ENCODE results near the gene ACSS3. TPM values are rescaled to one million over a fixed set of nuclear protein-coding genes. Genes with fewer than 3 reads are reported as not detected.

The ACSS3 gene
- polyA plus RNA-seq, 1 of the 3 experiments (the other 2 are of a cell fraction): 0.02 TPM

DNA sequence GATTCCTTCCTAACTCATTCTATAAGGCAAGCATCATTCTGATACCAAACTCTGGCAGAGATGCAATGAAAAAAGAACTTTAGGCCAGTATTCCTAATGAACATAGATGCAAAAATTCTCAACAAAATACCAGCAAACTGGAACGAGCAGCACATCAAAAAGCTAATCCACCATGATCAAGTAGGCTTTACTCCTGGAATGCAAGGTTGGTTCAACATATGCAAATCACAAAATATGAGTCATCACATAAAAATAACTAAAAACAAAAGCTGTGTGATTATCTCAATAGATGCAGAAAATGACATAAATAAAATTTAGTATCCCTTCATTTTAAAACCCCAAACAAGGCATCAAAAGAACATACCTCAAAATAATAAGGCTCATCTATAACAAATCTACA lies 98.9 kb downstream of the ACSS3 start:
- no peak overlapping the region for H3K4me3 ChIP-seq (ENCODE audit: low read depth in 2 of 2, low read length in 1 of 2)
- TF ChIP-seq FOXJ3 (CRISPR knock-in tag; IDR thresholded peaks at IDR 0.05) (no peak), SMC3 (IDR thresholded peaks at IDR 0.05; ENCODE audit: low read depth, low read length) (no peak), MXI1 (IDR thresholded peaks at IDR 0.05; ENCODE audit: low read depth, low read length) (no peak), EZH2phosphoT487 (IDR thresholded peaks at IDR 0.05; ENCODE audit: borderline replicate concordance, low read depth) (no peak), NRF1 (IDR thresholded peaks at IDR 0.05; ENCODE audit: low read depth, low read length) (no peak), RAD21 (IDR thresholded peaks at IDR 0.05; ENCODE audit: low read length) (no peak), YY1 (IDR thresholded peaks at IDR 0.05; ENCODE audit: low read depth) (no peak), RCOR1 (IDR thresholded peaks at IDR 0.05; ENCODE audit: low read length) (no peak), RFX5 (IDR thresholded peaks at IDR 0.05; ENCODE audit: low read length) (no peak)
- TF ChIP-seq, protein P1, sequence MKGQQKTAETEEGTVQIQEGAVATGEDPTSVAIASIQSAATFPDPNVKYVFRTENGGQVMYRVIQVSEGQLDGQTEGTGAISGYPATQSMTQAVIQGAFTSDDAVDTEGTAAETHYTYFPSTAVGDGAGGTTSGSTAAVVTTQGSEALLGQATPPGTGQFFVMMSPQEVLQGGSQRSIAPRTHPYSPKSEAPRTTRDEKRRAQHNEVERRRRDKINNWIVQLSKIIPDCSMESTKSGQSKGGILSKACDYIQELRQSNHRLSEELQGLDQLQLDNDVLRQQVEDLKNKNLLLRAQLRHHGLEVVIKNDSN (IDR thresholded peaks at IDR 0.05; ENCODE audit: borderline replicate concordance, low read depth): no peak
- TF ChIP-seq, protein P2, sequence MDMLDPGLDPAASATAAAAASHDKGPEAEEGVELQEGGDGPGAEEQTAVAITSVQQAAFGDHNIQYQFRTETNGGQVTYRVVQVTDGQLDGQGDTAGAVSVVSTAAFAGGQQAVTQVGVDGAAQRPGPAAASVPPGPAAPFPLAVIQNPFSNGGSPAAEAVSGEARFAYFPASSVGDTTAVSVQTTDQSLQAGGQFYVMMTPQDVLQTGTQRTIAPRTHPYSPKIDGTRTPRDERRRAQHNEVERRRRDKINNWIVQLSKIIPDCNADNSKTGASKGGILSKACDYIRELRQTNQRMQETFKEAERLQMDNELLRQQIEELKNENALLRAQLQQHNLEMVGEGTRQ (IDR thresholded peaks at IDR 0.05; ENCODE audit: borderline replicate concordance, low read depth, low read length): no peak
- no peaks in the 10 kb centered on the region for H3K9me2 ChIP-seq
- no peaks in the 10 kb centered on the region for H3K79me2 ChIP-seq (ENCODE audit: insufficient read depth)
- no peaks in the 10 kb centered on the region for H4K20me1 ChIP-seq (ENCODE audit: insufficient read depth)
- H2AFZ ChIP-seq (ENCODE audit: low read depth): no peak overlapping the region
- WGBS (ENCODE audit: low lambda C conversion rate): 0% methylated on average over 1 of the region's 1 CpG
- DNase-seq: no peak
- H3K9me3 ChIP-seq: no peaks in the 10 kb centered on the region
- no peak overlapping the region for H3K9ac ChIP-seq
- H3K27me3 ChIP-seq (ENCODE audit: insufficient read depth): no peaks in the 10 kb centered on the region
- H3K4me1 ChIP-seq (ENCODE audit: control insufficient read depth in 1 of 2, insufficient read depth in 2 of 2, low read depth in 1 of 2, low read length in 1 of 2): no peaks in the 10 kb centered on the region; a peak in 1 of 4 replicates
- ChIA-PET POLR2A (no interaction called here), CTCF (no interaction called here)
- H3K36me3 ChIP-seq (replicated peaks in 1 of 2; ENCODE audit: control insufficient read depth in 1 of 2, insufficient read depth in 2 of 2, low read length in 1 of 2): no peaks in the 10 kb centered on the region
- no peak overlapping the region for H3K27ac ChIP-seq (ENCODE audit: low read depth in 2 of 2, low read length in 1 of 2)
- H3F3A ChIP-seq (replicated peaks; ENCODE audit: insufficient read depth): no peaks in the 10 kb centered on the region
- no peak overlapping the region for H3K4me2 ChIP-seq

DNA sequence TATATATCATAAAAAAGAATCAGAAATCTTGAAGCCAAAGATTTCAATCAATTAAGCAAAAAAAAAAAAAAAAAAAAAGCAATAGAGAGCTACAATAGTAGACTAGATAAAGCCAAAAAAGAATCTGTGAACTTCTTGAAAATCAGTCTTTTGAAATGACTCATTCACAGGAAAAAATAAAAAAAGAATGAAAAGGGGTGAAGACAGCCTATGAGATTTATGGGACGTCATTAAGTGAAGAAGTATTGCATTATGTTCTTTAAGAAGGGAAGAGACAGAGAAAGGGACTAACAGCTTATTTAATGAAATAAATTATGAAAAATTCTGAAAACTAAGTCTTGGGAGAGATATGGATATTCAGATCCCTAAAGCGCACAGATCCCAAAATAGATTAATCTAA lies 103.8 kb downstream of the ACSS3 start:
- ChIA-PET POLR2A (no interaction called here), CTCF (no interaction called here)
- no peaks in the 10 kb centered on the region for H3K9me2 ChIP-seq
- no peaks in the 10 kb centered on the region for H4K20me1 ChIP-seq (ENCODE audit: insufficient read depth)
- no peak overlapping the region for H3K4me3 ChIP-seq (ENCODE audit: low read depth in 2 of 2, low read length in 1 of 2)
- H3K36me3 ChIP-seq (replicated peaks in 1 of 2; ENCODE audit: control insufficient read depth in 1 of 2, insufficient read depth in 2 of 2, low read length in 1 of 2): no peaks in the 10 kb centered on the region
- H3K4me2 ChIP-seq: no peak overlapping the region
- H3K27me3 ChIP-seq (ENCODE audit: insufficient read depth): no peaks in the 10 kb centered on the region
- 17% methylated on average over 2 of the region's 2 CpGs for WGBS (ENCODE audit: low lambda C conversion rate)
- H3K4me1 ChIP-seq (ENCODE audit: control insufficient read depth in 1 of 2, insufficient read depth in 2 of 2, low read depth in 1 of 2, low read length in 1 of 2): no peaks in the 10 kb centered on the region; a peak in 1 of 4 replicates
- H3K27ac ChIP-seq (ENCODE audit: low read depth in 2 of 2, low read length in 1 of 2): no peak overlapping the region
- H3K79me2 ChIP-seq (ENCODE audit: insufficient read depth): no peaks in the 10 kb centered on the region
- TF ChIP-seq FOXM1 (IDR thresholded peaks at IDR 0.05; ENCODE audit: low read depth) (no peak), CHD2 (IDR thresholded peaks at IDR 0.05; ENCODE audit: low read length, partially characterized antibody) (no peak), TAF1 (IDR thresholded peaks at IDR 0.05; ENCODE audit: borderline replicate concordance, low read depth, low read length) (no peak), SMC3 (IDR thresholded peaks at IDR 0.05; ENCODE audit: low read depth, low read length) (no peak), FOSL2 (IDR thresholded peaks at IDR 0.05; ENCODE audit: borderline replicate concordance, low read depth) (no peak), NFIC (IDR thresholded peaks at IDR 0.05; ENCODE audit: borderline replicate concordance) (no peak), GABPA (IDR thresholded peaks at IDR 0.05; ENCODE audit: low read depth) (no peak), RXRA (IDR thresholded peaks at IDR 0.05; ENCODE audit: borderline replicate concordance, low read depth) (no peak), RFX5 (IDR thresholded peaks at IDR 0.05; ENCODE audit: low read length) (no peak), JUND (IDR thresholded peaks at IDR 0.05) (no peak), MXI1 (IDR thresholded peaks at IDR 0.05; ENCODE audit: low read depth, low read length) (no peak)
- TF ChIP-seq, protein P2 (IDR thresholded peaks at IDR 0.05; ENCODE audit: borderline replicate concordance, low read depth, low read length): no peak
- TF ChIP-seq, protein P1 (IDR thresholded peaks at IDR 0.05; ENCODE audit: borderline replicate concordance, low read depth): no peak
- TF ChIP-seq, protein P3, sequence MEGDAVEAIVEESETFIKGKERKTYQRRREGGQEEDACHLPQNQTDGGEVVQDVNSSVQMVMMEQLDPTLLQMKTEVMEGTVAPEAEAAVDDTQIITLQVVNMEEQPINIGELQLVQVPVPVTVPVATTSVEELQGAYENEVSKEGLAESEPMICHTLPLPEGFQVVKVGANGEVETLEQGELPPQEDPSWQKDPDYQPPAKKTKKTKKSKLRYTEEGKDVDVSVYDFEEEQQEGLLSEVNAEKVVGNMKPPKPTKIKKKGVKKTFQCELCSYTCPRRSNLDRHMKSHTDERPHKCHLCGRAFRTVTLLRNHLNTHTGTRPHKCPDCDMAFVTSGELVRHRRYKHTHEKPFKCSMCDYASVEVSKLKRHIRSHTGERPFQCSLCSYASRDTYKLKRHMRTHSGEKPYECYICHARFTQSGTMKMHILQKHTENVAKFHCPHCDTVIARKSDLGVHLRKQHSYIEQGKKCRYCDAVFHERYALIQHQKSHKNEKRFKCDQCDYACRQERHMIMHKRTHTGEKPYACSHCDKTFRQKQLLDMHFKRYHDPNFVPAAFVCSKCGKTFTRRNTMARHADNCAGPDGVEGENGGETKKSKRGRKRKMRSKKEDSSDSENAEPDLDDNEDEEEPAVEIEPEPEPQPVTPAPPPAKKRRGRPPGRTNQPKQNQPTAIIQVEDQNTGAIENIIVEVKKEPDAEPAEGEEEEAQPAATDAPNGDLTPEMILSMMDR (IDR thresholded peaks at IDR 0.05): no peak
- TF ChIP-seq, protein P4, sequence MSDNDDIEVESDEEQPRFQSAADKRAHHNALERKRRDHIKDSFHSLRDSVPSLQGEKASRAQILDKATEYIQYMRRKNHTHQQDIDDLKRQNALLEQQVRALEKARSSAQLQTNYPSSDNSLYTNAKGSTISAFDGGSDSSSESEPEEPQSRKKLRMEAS (IDR thresholded peaks at IDR 0.05; ENCODE audit: low read depth): no peak
- DNase-seq: no peak
- H2AFZ ChIP-seq (ENCODE audit: low read depth): no peak overlapping the region
- H3F3A ChIP-seq (replicated peaks; ENCODE audit: insufficient read depth): no peaks in the 10 kb centered on the region
- no peaks in the 10 kb centered on the region for H3K9me3 ChIP-seq
- no peak overlapping the region for H3K9ac ChIP-seq
